HEK293T (cell line): ENCODE results near the gene TMOD1.

Source experiments
- CTCF ChIA-PET: fragments of 350-600 bp; formaldehyde crosslinking; extraction: SDS; loops from one replicate; lab custom pipeline; 2021; ENCODE audit warnings: antibody characterized with exemption, inconsistent platforms; lab: Yijun Ruan, JAX
- POLR2A ChIA-PET: fragments of 350-600 bp; formaldehyde crosslinking; extraction: SDS; loops from one replicate; lab custom pipeline; 2020; ENCODE audit warnings: antibody characterized with exemption, inconsistent platforms; lab: Yijun Ruan, JAX
- DNase-seq: peaks from one replicate; pipeline ENCODE4 v3.0.0; 2012; ENCODE audit warnings: mixed read lengths; ENCODE audit errors: extremely low spot score
- ARNT ChIP-seq: fragments of 450-650 bp; IDR thresholded peaks from 2 replicates; pipeline ENCODE4 v1.6.1; 2017; ENCODE audit warnings: mild to moderate bottlenecking
- BHLHE40 ChIP-seq: fragments of 450-650 bp; IDR thresholded peaks from 2 replicates; pipeline ENCODE4 v1.6.1; 2016; ENCODE audit warnings: mild to moderate bottlenecking, moderate library complexity, borderline replicate concordance
- CTBP1 ChIP-seq: fragments of 450-650 bp; IDR thresholded peaks from 2 replicates; pipeline ENCODE4 v1.6.1; 2016; ENCODE audit warnings: borderline replicate concordance
- ELF4 ChIP-seq: fragments of 450-650 bp; IDR thresholded peaks from 2 replicates; pipeline ENCODE4 v1.6.1; 2017; ENCODE audit warnings: antibody characterized with exemption
- FOXA1 ChIP-seq: fragments of 450-650 bp; IDR thresholded peaks from 2 replicates; pipeline ENCODE4 v1.6.1; 2016; ENCODE audit warnings: mild to moderate bottlenecking
- FOXK2 ChIP-seq: fragments of 450-650 bp; IDR thresholded peaks from 2 replicates; pipeline ENCODE4 v1.6.1; 2016; ENCODE audit warnings: mild to moderate bottlenecking
- FOXM1 ChIP-seq: fragments of 450-650 bp; IDR thresholded peaks from 2 replicates; pipeline ENCODE4 v1.6.1; 2017; ENCODE audit warnings: mild to moderate bottlenecking, borderline replicate concordance
- HDGF ChIP-seq: fragments of 450-650 bp; IDR thresholded peaks from 2 replicates; pipeline ENCODE4 v1.6.1; 2017; ENCODE audit warnings: antibody characterized with exemption, borderline replicate concordance
- L3MBTL2 ChIP-seq: fragments of 450-650 bp; conservative IDR thresholded peaks from 2 replicates; pipeline ENCODE4 v1.6.1; 2016; ENCODE audit warnings: mild to moderate bottlenecking
- LEF1 ChIP-seq: fragments of 450-650 bp; IDR thresholded peaks from 2 replicates; pipeline ENCODE4 v1.6.1; 2017; ENCODE audit warnings: mild to moderate bottlenecking, borderline replicate concordance
- NFRKB ChIP-seq: fragments of 450-650 bp; IDR thresholded peaks from 2 replicates; pipeline ENCODE4 v1.6.1; 2016; ENCODE audit warnings: mild to moderate bottlenecking, moderate library complexity
- PKNOX1 ChIP-seq: fragments of 450-650 bp; IDR thresholded peaks from 2 replicates; pipeline ENCODE4 v1.6.1; 2016
- SP1 ChIP-seq: fragments of 450-650 bp; IDR thresholded peaks from 2 replicates; pipeline ENCODE4 v1.6.1; 2017
- SUZ12 ChIP-seq: fragments of 450-650 bp; IDR thresholded peaks from 2 replicates; pipeline ENCODE4 v1.6.1; 2016; ENCODE audit warnings: mild to moderate bottlenecking
- TARDBP ChIP-seq: fragments of 450-650 bp; IDR thresholded peaks from 2 replicates; pipeline ENCODE4 v1.6.1; 2016
- ZNF384 ChIP-seq: fragments of 450-650 bp; IDR thresholded peaks from 2 replicates; pipeline ENCODE4 v1.6.1; 2016

The TMOD1 gene

GRCh38 chr9:97599314-97599846, 97.9 kb downstream of the TMOD1 start:
- no peak for DNase-seq
- ChIA-PET CTCF (interaction anchor here (0.6 to 2.4 kb wide), 22 partner anchors 9 to 742 kb away, joined by 3 to 55 read pairs (median 4); partner anchors contain the start of gene TMOD1), POLR2A (interaction anchor here (2.0 kb wide), 1 partner anchor 33 kb away, joined by 5 read pairs; no protein-coding TSS in a partner anchor)
- TF ChIP-seq LEF1 (no peak), SUZ12 (no peak), ARNT (no peak), BHLHE40 (no peak), HDGF (no peak), CTBP1 (no peak), FOXK2 (no peak), L3MBTL2 (no peak)

- TF ChIP-seq FOXA1 (no peak), SP1 (no peak), PKNOX1 (no peak), CTBP1 (no peak), ZNF384 (no peak), L3MBTL2 (no peak), LEF1 (no peak), BHLHE40 (no peak)
- ChIA-PET CTCF (no interaction called here), POLR2A (no interaction called here)
- DNase-seq, result no peak
Measured at GRCh38 chr9:97600531-97601227, 99.2 kb downstream of the TMOD1 start.

DNA sequence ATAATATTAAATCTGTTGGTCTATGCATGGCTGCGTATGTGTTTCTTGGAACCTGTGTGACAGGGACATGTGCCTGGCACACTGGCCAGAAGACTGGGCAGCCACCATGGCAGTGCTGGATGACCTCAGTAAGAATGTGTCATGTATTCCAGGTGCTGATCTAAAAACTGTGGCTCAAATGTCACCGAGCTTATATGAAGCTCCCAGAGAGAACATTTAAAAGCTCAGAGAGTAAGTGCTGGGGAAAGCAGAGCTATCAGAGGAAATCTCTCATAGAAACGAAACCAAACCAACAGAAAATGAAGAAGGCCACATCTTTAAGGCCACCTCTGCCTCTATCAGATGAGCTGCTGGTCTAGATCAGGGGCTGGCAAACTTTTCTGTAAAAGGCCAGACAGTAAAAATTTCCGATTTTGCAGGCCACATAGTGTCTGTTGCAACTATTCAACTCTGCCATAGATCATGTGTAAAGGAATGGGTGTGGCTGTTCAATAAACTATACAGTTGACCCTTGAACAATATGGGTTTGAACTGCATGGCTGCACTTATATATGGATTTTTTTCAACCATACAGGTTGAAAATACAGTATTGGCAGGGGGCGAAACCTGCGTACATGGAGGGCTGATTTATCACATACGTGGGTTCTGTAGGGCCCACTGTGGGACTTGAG, 99.9 kb downstream of the TMOD1 start:
- no peak for TF ChIP-seq FOXK2
- no peak for TF ChIP-seq L3MBTL2
- TF ChIP-seq BHLHE40, result no peak
- TF ChIP-seq LEF1, result no peak
- no peak for TF ChIP-seq SP1
- TF ChIP-seq TARDBP, result no peak
- no peak for TF ChIP-seq PKNOX1
- no peak for TF ChIP-seq CTBP1
- no peak for TF ChIP-seq HDGF
- no peak for TF ChIP-seq ARNT
- TF ChIP-seq SUZ12, result no peak
- no peak for TF ChIP-seq ELF4
- no peak for TF ChIP-seq NFRKB
- no peak for TF ChIP-seq FOXA1
- no peak for TF ChIP-seq ZNF384
- no peak for TF ChIP-seq FOXM1
- DNase-seq, result no peak
- ChIA-PET POLR2A (no interaction called here), CTCF (no interaction called here)

DNA sequence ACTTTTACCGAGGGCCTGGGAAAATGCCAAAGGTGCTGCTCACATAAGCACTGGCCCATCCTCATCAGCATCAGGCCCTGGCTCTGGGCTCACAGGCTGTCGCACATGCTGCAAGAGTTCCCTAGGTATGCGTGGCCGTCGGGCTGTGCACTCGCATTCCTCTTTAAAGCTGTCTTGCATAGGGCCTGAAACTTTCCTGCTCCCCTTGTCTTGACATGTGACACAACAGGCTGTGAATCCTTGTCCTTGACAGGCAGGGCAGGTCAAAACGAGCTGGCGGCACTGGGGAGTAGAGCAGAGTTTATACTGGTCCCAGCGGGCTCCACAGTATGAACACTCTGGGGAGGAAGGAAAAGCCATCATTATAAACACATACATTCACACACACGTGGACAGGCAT, 101.0 kb downstream of the TMOD1 start:
- TF ChIP-seq L3MBTL2, result no peak
- TF ChIP-seq BHLHE40, result no peak
- ChIA-PET CTCF (interaction anchor here (1.0 to 1.2 kb wide), 2 partner anchors 133 to 134 kb away, joined by 3 to 5 read pairs; no protein-coding TSS in a partner anchor), POLR2A (no interaction called here)
- no peak for DNase-seq

DNA sequence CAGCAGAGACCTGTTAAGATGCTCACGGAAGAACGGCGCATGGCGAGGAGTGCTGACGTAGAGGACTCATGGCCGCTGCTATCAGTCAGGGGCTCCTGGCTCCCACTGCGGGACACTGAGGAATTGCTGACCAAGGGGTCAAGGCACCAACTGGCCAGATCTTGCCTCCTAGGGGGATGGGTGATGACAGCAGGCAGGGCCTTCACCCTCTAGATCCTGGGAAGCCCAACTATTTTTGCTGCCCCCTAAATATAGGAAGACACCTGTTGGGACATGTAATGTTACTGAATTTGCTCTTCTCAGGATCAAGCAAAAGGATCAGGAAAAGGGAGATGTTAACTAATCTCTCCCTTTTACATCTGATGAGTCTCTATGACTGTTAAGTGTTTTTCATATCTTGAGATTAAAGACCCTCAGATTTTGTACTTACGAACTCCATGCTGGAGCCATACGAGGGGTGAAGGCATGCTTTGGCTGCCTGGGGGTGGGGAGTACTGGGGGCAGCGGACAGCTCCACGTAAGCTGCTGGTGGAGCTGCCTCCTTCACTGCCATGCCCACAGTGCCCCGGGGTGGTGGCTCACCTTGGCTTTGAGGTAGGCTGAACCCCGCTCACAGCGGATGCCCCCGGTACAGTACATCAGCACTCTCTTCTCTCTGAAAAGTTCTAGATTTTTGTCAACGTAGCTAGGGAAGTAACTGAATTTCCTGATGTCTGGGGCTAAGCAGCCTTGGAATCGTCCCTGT, 103.6 kb downstream of the TMOD1 start:
- POLR2A ChIA-PET, result no interaction called here
- no peak for TF ChIP-seq FOXK2
- no peak for TF ChIP-seq ELF4
- no peak for TF ChIP-seq ZNF384
- no peak for TF ChIP-seq FOXA1
- no peak for TF ChIP-seq PKNOX1
- no peak for TF ChIP-seq SP1
- no peak for TF ChIP-seq FOXM1
- TF ChIP-seq TARDBP, result no peak
- TF ChIP-seq CTBP1, result no peak
- TF ChIP-seq BHLHE40, result no peak
- TF ChIP-seq NFRKB, result no peak
- no peak for TF ChIP-seq SUZ12
- no peak for TF ChIP-seq LEF1
- no peak for TF ChIP-seq HDGF
- CTCF ChIA-PET, result interaction anchor here (0.6 kb wide), 1 partner anchor 18 kb away, joined by 3 read pairs; no protein-coding TSS in a partner anchor
- no peak for DNase-seq
